ENCODE data around the gene GSG1L.

Gene GSG1L

GRCh38 chr16:27806986-27807385, 256.5 kb downstream of the GSG1L start:
- DNase-seq: no peak

GRCh38 chr16:27806388-27806787, 257.1 kb downstream of the GSG1L start:
- no peak for DNase-seq

- no peak for DNase-seq
Measured at GRCh38 chr16:27805828-27806351, 257.6 kb downstream of the GSG1L start.

- DNase-seq: no peak
Measured at GRCh38 chr16:27803775-27804549, 259.6 kb downstream of the GSG1L start.

- no peak for DNase-seq
Measured at GRCh38 chr16:27802664-27803439, 260.7 kb downstream of the GSG1L start.

- no peak for DNase-seq
Measured at GRCh38 chr16:27801289-27801945, 262.1 kb downstream of the GSG1L start.

- DNase-seq: no peak
Measured at GRCh38 chr16:27800817-27801216, 262.7 kb downstream of the GSG1L start.

- no peak for DNase-seq
Measured at GRCh38 chr16:27799896-27800295, 263.6 kb downstream of the GSG1L start.

GRCh38 chr16:27798241-27798640, 265.3 kb downstream of the GSG1L start:
- no peak for DNase-seq

GRCh38 chr16:27795992-27796614, 267.4 kb downstream of the GSG1L start:
- DNase-seq: no peak

- no peak for DNase-seq
Measured at GRCh38 chr16:27793249-27793622, 270.3 kb downstream of the GSG1L start.

GRCh38 chr16:27792486-27793248, 270.8 kb downstream of the GSG1L start:
- no peak for DNase-seq

GRCh38 chr16:27791404-27791719, 272.2 kb downstream of the GSG1L start:
- DNase-seq: no peak

- no peak for DNase-seq
Measured at GRCh38 chr16:27790546-27791403, 272.7 kb downstream of the GSG1L start.

GRCh38 chr16:27789595-27790241, 273.8 kb downstream of the GSG1L start:
- no peak for DNase-seq

- DNase-seq: no peak
Measured at GRCh38 chr16:27789150-27789549, 274.4 kb downstream of the GSG1L start.

GRCh38 chr16:27787665-27788064, 275.8 kb downstream of the GSG1L start:
- no peak for DNase-seq

- no peak for DNase-seq
Measured at GRCh38 chr16:27786923-27787625, 276.4 kb downstream of the GSG1L start.

GRCh38 chr16:27786221-27786922, 277.1 kb downstream of the GSG1L start:
- no peak for DNase-seq

GRCh38 chr16:27785307-27785678, 278.2 kb downstream of the GSG1L start:
- DNase-seq: no peak

Measured in CD4-positive, alpha-beta T cell treated with Interleukin-17A for 1 hour (primary cell).